GM23338 (cell line): ENCODE measurements around the gene APCDD1L. TPM values are rescaled to one million over a fixed set of nuclear protein-coding genes. Genes with fewer than 3 reads are reported as not detected.

ENCODE experiments used
- ATAC-seq: fragments of 200-7000 bp; cut with Tn5 transposase; 3 replicates; pipeline ENCODE4 v1.9.1; 2020
- DNase-seq: peaks from one replicate; pipeline ENCODE4 v3.0.0-alpha.2; 2015; ENCODE audit warnings: low spot score
- H2AFZ ChIP-seq: fragments of 200-600 bp; sonication (generic); 2 replicates; pipeline ENCODE4 v1.8.0; 2016; ENCODE audit warnings: antibody characterized with exemption, mild to moderate bottlenecking, moderate library complexity
- H3F3A ChIP-seq: fragments of 200-600 bp; sonication (generic); replicated peaks from 2 replicates; pipeline ENCODE4 v1.8.0; 2017; ENCODE audit warnings: antibody characterized with exemption, mixed run types, low read depth
- H3K27ac ChIP-seq: fragments of 200-600 bp; sonication (generic); 2 replicates; pipeline ENCODE4 v1.6.1; 2016; ENCODE audit warnings: low read depth
- H3K27me3 ChIP-seq: fragments of 200-600 bp; sonication (generic); 2 replicates; pipeline ENCODE4 v1.8.0; 2016; ENCODE audit warnings: mild to moderate bottlenecking, mixed run types, moderate library complexity; ENCODE audit not compliant: insufficient read depth
- H3K36me3 ChIP-seq: fragments of 200-600 bp; sonication (generic); 2 replicates; pipeline ENCODE4 v1.8.0; 2016; ENCODE audit warnings: mild to moderate bottlenecking; ENCODE audit not compliant: insufficient read depth
- H3K4me1 ChIP-seq: fragments of 200-600 bp; sonication (generic); 2 replicates; pipeline ENCODE4 v1.8.0; 2016; ENCODE audit warnings: mild to moderate bottlenecking, moderate library complexity; ENCODE audit not compliant: insufficient read depth
- H3K4me2 ChIP-seq: fragments of 200-600 bp; sonication (generic); 2 replicates; pipeline ENCODE4 v1.7.1; 2017; ENCODE audit warnings: mixed run types
- H3K4me3 ChIP-seq: fragments of 200-600 bp; sonication (generic); 2 replicates; pipeline ENCODE4 v1.6.1; 2016; ENCODE audit warnings: mixed run types
- H3K79me2 ChIP-seq: fragments of 200-600 bp; sonication (generic); replicated peaks from 2 replicates; pipeline ENCODE4 v1.8.0; 2017; ENCODE audit warnings: mild to moderate bottlenecking; ENCODE audit not compliant: insufficient read depth
- H3K9me2 ChIP-seq: fragments of 200-600 bp; sonication (generic); 2 replicates; pipeline ENCODE4 v1.8.0; 2017; ENCODE audit not compliant: insufficient read depth
- H4K20me1 ChIP-seq: fragments of 200-600 bp; sonication (generic); replicated peaks from 2 replicates; pipeline ENCODE4 v1.8.0; 2017; ENCODE audit warnings: mild to moderate bottlenecking; ENCODE audit not compliant: insufficient read depth
- H3K27ac Mint-ChIP-seq: 2 replicates; pipeline ENCODE4 v1.8.0; 2020; ENCODE audit warnings: inconsistent platforms, mild to moderate bottlenecking, moderate library complexity, mixed read lengths
- H3K27me3 Mint-ChIP-seq: 3 replicates; pipeline ENCODE4 v1.8.0; 2022; ENCODE audit warnings: low read depth, mild to moderate bottlenecking, moderate library complexity, mixed read lengths, inconsistent platforms; ENCODE audit not compliant: insufficient read depth, poor library complexity
- H3K36me3 Mint-ChIP-seq: 3 replicates; pipeline ENCODE4 v1.8.0; 2021; ENCODE audit warnings: low read depth, mild to moderate bottlenecking, inconsistent platforms, moderate library complexity, mixed read lengths
- H3K4me1 Mint-ChIP-seq: 3 replicates; pipeline ENCODE4 v1.8.0; 2020; ENCODE audit warnings: mild to moderate bottlenecking, inconsistent platforms, mixed read lengths
- H3K4me3 Mint-ChIP-seq: 3 replicates; pipeline ENCODE4 v1.8.0; 2021; ENCODE audit warnings: moderate library complexity, mild to moderate bottlenecking, inconsistent platforms, mixed read lengths
- H3K9me3 Mint-ChIP-seq: 3 replicates; pipeline ENCODE4 v1.8.0; 2020; ENCODE audit warnings: moderate library complexity, mild to moderate bottlenecking, inconsistent platforms, mixed read lengths
- CREB1 ChIP-seq: fragments of 250-450 bp; sonication (Bioruptor Pico); IDR thresholded peaks from 2 replicates; pipeline ENCODE4 v1.5.0; 2020; ENCODE audit warnings: low read depth, mild to moderate bottlenecking, moderate library complexity
- REST ChIP-seq: IDR thresholded peaks from one replicate; pipeline ENCODE4 v1.6.1; 2018; ENCODE audit warnings: antibody characterized with exemption; ENCODE audit not compliant: unreplicated experiment
- STAT1 ChIP-seq: IDR thresholded peaks from one replicate; pipeline ENCODE4 v1.6.1; 2016; ENCODE audit warnings: antibody characterized with exemption; ENCODE audit not compliant: unreplicated experiment
- polyA plus RNA-seq: library from polyadenylated mRNA; unstranded; fragments of >200 nt; fragmentation: Nextera tagmentation; extraction: Ambion mirVana; gene quantifications from 2 replicates; pipeline ENCODE4 v1.2.1, GENCODE V29; 2016
- total RNA-seq: library from RNA; depleted of rRNA; stranded (reverse); fragments of >200 nt; shearing (Covaris generic); gene quantifications from 2 replicates; pipeline ENCODE4 v1.2.3, GENCODE V29; 2014

APCDD1L gene
- total and polyA plus RNA-seq, 2 experiments from 2014 or later, result 1.8 to 4.6 TPM

GRCh38 chr20:58475466-58475865, 39.7 kb downstream of the APCDD1L start:
- H3K9me2 ChIP-seq, result no peaks in the 10 kb centered on the region; the same call in 1 of the 2 replicates
- Mint-ChIP-seq H3K27me3 (peaks cover 5% of the 10 kb centered on the region), H3K27ac (no peak overlapping the region), H3K36me3 (peaks cover 13% of the 10 kb centered on the region), H3K4me3 (no peak overlapping the region), H3K9me3 (peaks cover 26% of the 10 kb centered on the region), H3K4me1 (no peaks in the 10 kb centered on the region; the same call in 2 of the 3 replicates)
- H3K4me3 ChIP-seq, result no peak overlapping the region
- no peaks in the 10 kb centered on the region for H3K79me2 ChIP-seq
- H3K4me1 ChIP-seq, result no peaks in the 10 kb centered on the region
- H2AFZ ChIP-seq, result no peak overlapping the region
- ATAC-seq (no peak; the same call in 2 of the 3 replicates), DNase-seq (no peak)
- H3K4me2 ChIP-seq, result no peak overlapping the region
- peaks cover 9% of the 10 kb centered on the region; the same call in 1 of the 2 replicates for H3K36me3 ChIP-seq
- no peaks in the 10 kb centered on the region for H3F3A ChIP-seq
- H4K20me1 ChIP-seq, result no peaks in the 10 kb centered on the region
- H3K27me3 ChIP-seq, result no peaks in the 10 kb centered on the region
- TF ChIP-seq STAT1, result no peak
- no peak for TF ChIP-seq REST
- no peak overlapping the region for H3K27ac ChIP-seq

DNA sequence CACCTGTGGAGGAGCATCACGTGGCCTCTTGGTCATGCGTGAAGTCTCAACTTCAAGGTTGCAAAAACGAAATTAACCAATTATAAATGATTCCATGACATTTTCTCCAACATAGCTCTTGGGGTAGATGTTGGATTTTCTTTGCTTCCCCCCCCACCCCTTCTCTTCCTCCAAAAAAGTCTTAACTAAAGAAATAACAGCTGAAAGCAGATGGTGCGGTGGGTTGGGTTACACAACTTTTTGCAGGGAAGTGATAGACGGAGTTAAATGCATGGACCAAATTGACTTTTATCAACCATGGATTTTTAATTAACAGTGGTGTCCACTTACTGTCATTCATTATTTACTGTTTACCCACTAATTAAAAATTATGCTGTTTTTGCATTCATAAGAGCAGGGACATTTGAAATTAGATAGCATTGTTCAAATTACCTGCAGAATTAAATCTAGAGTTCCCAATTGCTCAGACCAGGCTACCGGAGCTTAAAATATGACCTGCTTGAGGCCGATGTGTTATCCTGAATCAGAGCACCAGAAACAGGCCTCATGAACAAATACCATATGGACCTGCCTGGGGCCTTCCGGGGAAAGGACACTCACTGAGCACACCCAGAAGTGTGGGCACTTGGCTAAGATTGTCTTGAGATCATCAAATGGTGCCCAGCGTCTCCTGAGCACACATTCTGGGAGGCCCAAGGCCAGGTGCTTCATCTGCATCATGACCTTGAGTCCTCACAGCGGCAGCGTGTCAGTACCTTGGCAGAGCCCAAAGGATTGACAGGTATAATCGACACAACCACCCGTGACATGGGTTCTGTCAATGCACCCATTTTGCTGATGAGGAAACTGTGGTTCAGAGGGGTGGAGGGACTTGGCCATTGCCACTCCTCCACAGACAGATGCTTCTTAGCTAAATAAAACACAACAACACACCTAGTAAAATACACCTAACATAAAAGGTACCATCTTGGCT, 41.5 kb downstream of the APCDD1L start:
- no peaks in the 10 kb centered on the region for H4K20me1 ChIP-seq
- no peaks in the 10 kb centered on the region; the same call in 1 of the 2 replicates for H3K9me2 ChIP-seq
- H3K27me3 ChIP-seq, result no peaks in the 10 kb centered on the region
- H3K4me1 ChIP-seq, result no peaks in the 10 kb centered on the region
- Mint-ChIP-seq H3K36me3 (peaks cover 11% of the 10 kb centered on the region; the same call in 2 of the 3 replicates), H3K4me3 (no peak overlapping the region), H3K9me3 (peaks cover 22% of the 10 kb centered on the region), H3K27me3 (peaks cover 8% of the 10 kb centered on the region), H3K4me1 (no peaks in the 10 kb centered on the region; the same call in 2 of the 3 replicates), H3K27ac (no peak overlapping the region)
- H3K27ac ChIP-seq, result no peak overlapping the region
- no peak for ATAC-seq
- H2AFZ ChIP-seq, result no peak overlapping the region
- no peaks in the 10 kb centered on the region for H3F3A ChIP-seq
- H3K36me3 ChIP-seq, result peaks cover 9% of the 10 kb centered on the region; the same call in 1 of the 2 replicates
- H3K79me2 ChIP-seq, result no peaks in the 10 kb centered on the region
- no peak for DNase-seq
- TF ChIP-seq STAT1 (no peak), CREB1 (CRISPR knock-in tag) (no peak)
- no peak overlapping the region for H3K4me2 ChIP-seq
- H3K4me3 ChIP-seq, result no peak overlapping the region
